HEK293 (cell line): ENCODE data around the gene NEK6.

Experiments
- GFI1B ChIP-seq: fragments of 450-650 bp; formaldehyde crosslinking; IDR thresholded peaks from 2 replicates; pipeline ENCODE4 v1.5.1; 2016; ENCODE audit warnings: missing biosample characterization, missing genetic modification characterization
- ZNF292 ChIP-seq: fragments of 450-650 bp; formaldehyde crosslinking; IDR thresholded peaks from 2 replicates; pipeline ENCODE4 v1.5.1; 2016; ENCODE audit warnings: low read depth, missing biosample characterization, missing genetic modification characterization, borderline replicate concordance
- TF ChIP-seq, protein P1 (sequence below): fragments of 450-650 bp; formaldehyde crosslinking; IDR thresholded peaks from 2 replicates; pipeline ENCODE4 v1.5.1; 2016; ENCODE audit warnings: missing biosample characterization, missing genetic modification characterization

DNA sequence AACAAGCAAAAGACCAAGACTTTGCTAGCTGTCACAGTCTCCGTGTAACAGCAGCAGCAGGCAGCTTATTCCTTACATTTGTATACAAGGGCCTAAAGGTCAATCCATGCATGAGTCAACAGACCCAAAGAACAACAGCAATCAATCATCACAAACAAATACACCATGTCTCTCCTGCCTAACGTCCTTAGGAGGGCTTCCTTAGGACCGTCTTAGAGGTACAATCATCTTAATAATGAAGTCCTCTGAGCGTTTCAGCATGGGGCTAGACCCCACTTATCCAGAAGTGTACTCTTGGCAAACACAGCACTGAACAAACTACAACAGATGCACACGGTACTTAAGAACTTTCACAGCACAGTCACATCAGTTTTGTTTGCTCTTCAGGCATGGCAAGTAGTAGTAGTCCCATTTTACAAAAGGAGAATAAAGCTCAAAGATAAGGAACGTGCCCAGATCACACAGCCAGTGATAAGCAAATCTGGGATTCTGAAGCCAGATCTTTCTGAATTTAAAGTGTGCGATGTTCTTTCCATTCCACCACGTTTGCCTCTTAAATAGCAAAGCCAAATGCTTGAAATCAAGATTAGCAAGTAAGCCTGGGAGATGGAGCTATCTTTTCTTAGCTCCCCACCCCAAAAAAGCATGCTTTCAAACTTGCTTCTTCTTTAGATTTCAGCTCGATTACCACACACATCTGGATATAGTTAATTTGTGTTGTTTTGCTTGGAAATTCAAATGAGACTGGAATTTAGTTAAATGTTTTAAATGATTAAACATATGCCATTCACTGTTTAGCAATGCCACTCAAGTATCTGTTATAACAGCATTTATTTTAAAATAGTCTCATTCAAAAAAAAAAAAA lies 133.3 kb downstream of the NEK6 start:
- TF ChIP-seq, protein P1, sequence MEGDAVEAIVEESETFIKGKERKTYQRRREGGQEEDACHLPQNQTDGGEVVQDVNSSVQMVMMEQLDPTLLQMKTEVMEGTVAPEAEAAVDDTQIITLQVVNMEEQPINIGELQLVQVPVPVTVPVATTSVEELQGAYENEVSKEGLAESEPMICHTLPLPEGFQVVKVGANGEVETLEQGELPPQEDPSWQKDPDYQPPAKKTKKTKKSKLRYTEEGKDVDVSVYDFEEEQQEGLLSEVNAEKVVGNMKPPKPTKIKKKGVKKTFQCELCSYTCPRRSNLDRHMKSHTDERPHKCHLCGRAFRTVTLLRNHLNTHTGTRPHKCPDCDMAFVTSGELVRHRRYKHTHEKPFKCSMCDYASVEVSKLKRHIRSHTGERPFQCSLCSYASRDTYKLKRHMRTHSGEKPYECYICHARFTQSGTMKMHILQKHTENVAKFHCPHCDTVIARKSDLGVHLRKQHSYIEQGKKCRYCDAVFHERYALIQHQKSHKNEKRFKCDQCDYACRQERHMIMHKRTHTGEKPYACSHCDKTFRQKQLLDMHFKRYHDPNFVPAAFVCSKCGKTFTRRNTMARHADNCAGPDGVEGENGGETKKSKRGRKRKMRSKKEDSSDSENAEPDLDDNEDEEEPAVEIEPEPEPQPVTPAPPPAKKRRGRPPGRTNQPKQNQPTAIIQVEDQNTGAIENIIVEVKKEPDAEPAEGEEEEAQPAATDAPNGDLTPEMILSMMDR (tag by site-specific recombination), result no peak
- TF ChIP-seq ZNF292 (tag by site-specific recombination) (no peak), GFI1B (tag by site-specific recombination) (no peak)
